H4 (cell line): ENCODE measurements around the gene LSM7. TPM values are rescaled to one million over a fixed set of nuclear protein-coding genes. Genes with fewer than 3 reads are reported as not detected.

ENCODE experiments used
- DNase-seq: peaks from one replicate; pipeline ENCODE4 v3.0.0-alpha.2; 2015; ENCODE audit warnings: low spot score
- total RNA-seq: library from RNA; depleted of rRNA; stranded (reverse); fragments of >200 nt; shearing (Covaris generic); gene quantifications from 2 replicates; pipeline ENCODE4 v1.2.3, GENCODE V29; 2014; rRNA removed

Gene LSM7
- 235 and 259 TPM in 2 replicates for total RNA-seq

DNA sequence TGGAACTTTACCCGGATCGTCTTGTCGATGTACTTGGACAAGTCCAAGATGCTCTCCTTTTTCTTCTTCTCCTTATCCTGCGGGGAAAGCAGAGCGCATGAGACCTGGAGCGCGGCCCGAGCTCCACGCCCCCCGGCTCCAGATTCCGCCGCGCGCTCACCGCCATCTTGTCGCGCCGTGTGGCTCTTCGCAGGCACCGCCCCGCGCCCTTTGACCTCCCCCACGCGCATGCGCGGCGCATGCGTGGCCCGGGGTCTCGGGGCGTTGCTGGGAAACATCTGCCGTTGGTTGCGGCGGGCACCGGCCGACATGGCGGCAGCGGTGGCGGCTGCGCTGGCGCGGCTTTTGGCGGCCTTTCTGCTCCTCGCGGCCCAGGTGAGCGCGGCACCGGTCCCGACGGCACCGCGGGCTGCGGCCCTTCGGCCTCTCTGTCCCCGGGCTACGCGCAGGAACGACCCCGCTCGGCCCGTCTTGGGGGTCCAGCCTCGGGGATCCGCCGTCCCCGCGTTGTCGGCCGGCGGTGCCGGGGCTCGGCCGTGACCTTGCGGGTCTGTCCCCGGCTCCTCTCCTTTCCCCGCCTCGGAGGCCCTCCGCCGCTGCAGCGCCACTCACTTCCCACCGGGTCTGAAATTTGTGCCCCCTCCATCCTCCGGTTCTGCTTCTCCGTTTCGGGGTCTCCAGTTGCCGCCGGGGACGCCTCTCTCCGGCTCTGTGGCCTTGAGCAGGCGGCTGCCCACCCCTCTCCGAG lies at the start of gene LSM7, which contains the start of gene SPPL2B:
Gene LSM7 (minus strand): TSS at position 186 of the 748 bp plus-strand sequence. CDS start 20 bp downstream, at position 166.
Gene SPPL2B (plus strand): TSS at position 284 of the 748 bp plus-strand sequence. CDS start 26 bp downstream, at position 310.
- peak; percentile 80 for DNase-seq

DNA sequence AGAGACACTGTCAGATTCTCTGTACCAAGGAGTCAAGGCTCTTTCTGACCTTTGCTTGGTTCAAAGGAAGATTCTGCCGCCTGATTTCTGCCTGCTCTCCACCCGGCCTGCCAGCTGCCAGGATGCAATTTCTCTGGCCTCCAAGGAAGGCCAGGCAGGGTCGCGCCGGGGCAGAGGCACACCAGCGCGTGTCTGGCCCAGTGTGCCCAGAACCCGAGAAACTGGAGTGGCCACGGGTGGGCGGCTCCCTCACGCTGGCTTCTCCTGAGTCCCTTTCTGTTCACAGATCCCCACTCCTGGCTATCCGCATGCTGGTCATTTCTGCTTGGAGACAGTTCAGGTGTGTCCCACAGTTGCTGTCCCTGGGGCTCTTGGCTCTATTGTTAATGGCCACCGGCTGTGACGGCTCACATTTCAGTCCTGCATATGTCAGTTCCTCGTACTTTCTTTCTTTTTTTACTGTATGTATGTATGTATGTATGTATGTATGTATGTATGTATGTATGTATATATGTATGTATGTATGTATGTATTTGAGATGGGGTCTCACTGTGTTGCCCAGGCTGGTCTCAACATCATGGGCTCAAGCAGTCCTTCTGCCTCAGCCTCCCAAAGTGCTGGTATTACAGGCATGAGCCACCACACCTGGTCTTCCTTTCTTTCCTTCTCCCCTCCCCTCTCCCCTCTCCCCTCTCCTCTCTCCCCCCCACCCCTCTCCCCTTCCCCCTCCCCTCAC lies 48.6 kb upstream of the LSM7 start:
- DNase-seq = no peak

DNA sequence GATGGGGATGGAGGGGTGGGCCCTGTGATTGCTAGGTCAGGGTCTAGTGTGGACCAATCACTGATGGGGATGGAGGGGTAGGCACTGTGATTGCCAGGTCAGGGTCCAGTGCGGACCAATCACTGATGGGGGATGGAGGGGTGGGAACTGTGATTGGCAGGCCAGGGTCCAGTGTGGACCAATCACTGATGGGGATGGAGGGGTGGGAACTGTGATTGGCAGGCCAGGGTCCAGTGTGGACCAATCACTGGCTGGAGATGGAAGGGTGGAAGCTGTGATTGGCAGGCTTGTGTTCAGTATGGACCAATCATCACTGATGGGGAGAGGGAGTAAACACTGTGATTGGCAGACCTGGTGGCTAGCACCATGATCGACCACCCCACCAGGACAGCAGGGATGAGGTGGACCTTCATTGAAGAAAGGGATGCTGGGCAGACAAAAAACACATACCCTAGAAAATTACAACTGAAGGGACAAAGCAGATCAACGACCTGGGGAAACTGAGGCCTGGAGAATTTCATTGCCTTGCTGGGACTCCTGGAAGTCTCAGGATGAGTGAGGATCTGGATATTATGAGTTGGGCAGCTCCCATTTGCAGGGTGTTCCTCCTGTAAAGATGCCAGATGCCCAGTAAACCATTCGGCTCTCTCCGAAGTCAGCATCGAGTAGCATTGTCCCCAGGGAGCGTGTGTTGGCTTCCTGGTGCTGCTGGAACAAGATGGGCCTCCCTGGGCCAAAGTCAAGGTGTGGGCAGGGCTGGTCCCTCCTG lies 47.2 kb upstream of the LSM7 start:
- DNase-seq = no peak

DNA sequence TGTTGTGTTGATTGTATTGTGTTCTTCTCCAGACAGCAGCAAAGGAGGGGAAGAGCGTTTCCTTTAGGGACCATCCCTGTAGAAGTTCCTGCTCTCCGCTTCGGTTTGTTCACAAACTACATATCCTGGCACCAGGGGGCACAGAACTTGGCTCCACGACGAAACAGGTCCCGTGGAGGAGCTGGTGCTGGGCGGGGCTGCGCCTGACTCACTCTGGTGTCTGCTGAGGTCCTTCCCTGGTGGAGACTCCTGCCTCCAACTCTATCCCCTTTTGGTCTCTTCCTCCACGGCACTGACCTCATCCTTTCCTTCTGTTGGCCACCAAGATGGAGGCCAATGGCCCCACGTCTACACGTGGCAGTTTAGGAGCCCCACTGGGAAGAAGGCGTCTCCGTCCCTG lies 46.4 kb upstream of the LSM7 start:
- DNase-seq = no peak

DNA sequence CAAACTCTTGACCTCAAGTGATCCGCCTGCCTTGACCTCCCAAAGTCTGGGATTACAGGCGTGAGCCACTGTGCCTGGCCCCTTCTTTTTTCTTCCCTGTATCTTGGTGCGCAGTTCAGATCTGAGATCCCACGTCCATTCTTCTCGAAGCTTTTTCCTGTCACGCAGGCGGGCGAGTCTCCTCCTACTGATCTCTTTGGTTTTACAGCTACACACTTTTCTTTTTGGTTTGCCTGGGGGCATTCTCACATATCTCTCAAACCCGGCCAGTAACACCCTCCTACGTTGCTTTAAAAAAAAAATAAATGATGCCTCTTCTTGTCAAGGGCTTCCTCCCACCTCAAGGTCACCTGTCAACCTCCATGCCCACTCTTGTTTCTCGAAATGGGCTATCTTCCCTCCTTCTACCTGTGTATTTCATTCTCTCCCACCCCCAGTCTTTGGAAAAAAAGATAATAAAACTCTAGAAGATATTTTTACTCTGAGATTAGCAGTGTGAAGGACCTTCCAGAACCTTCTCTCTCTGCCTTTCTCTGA lies 43.8 kb upstream of the LSM7 start:
- no peak for DNase-seq

DNA sequence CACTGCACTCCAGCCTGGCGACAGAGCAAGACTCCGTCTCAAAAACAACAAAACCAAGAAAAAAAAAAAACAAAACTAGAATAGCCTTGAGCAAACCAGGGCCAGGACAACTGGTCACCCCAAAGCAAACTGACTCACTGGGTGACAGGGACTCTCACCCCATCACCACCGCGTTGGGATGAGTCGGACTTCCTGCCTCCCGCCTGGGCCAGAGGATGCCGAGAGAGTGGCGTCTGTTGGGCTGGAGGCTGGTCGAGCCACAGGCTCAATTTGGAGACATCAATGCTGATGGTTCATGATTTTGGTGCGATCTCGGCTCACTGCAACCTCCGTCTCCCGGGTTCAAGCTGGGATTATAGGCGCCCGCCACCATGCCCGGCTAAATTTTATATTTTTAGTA lies 43.3 kb upstream of the LSM7 start:
- no peak for DNase-seq

DNA sequence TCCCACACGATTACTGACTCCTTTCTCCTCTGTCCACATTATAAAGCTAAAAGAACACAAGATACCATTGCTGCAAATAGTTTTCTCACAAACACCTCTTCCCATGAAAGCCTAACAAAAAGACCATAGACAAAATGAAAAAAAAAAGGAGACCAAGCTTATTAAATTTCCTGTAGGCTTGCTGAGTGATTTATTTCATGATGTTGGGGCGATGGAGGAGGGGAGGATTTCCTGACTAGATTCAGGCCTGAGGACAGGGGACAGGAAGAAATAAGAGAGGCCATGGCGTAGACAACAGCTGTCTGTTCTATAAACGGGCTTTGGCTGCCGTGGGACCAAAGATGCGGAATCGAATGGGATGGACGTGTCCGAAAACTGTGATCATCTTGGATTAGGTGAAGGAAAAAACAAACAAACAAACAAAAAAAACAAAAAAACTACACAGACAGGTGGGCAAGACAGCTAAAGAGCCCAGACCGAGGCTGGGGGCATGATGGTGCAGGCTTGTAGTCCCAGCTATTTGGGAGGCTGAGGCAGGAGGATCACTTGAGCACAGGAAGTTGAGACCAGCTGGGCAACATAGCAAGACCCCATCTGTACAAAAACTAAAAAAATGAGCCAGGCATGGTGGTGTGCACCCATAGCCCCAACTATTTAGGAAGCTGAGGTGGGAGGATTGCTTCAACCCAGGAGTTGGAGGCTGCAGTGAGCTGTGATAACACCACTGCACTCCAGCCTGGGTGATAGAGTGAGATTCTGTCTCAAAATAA lies 37.0 kb upstream of the LSM7 start:
- DNase-seq = no peak

DNA sequence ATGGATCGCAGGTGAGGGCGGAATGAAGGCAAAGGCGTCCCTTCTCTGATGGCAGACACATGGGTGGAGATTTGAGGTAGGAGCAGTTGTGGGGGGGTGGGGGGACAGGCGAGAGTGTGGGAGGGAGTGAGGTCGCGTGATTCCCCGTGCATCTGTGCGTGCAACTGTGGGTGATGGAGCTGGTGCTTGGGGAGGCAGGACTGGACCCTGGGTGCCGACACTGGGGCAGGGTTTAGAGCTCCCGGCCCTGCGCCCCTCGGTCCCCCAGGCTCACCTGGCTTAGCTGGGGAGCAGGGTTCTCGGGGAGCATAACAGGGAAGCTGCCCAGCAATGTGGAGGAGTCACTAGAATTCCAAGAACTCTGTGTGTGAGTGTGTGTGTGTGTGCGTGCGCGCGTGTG lies 35.0 kb upstream of the LSM7 start:
- no peak for DNase-seq

DNA sequence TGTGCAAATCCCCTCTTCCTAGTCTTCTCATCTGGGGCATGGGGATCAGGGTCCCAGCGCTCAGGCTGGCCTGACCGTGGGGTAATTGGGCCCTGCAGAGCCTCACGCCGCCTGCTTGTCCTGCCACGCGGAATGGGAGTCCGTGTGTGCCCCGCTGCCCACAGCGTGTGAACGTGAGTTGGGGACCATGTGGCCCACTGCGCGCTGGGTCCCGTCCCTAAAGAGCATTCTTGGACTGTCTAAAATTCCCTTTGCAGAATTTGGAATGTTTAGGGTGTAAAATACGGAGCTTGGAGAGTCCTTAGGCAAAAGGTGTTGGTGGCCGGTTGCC lies 34.5 kb upstream of the LSM7 start:
- DNase-seq = no peak

DNA sequence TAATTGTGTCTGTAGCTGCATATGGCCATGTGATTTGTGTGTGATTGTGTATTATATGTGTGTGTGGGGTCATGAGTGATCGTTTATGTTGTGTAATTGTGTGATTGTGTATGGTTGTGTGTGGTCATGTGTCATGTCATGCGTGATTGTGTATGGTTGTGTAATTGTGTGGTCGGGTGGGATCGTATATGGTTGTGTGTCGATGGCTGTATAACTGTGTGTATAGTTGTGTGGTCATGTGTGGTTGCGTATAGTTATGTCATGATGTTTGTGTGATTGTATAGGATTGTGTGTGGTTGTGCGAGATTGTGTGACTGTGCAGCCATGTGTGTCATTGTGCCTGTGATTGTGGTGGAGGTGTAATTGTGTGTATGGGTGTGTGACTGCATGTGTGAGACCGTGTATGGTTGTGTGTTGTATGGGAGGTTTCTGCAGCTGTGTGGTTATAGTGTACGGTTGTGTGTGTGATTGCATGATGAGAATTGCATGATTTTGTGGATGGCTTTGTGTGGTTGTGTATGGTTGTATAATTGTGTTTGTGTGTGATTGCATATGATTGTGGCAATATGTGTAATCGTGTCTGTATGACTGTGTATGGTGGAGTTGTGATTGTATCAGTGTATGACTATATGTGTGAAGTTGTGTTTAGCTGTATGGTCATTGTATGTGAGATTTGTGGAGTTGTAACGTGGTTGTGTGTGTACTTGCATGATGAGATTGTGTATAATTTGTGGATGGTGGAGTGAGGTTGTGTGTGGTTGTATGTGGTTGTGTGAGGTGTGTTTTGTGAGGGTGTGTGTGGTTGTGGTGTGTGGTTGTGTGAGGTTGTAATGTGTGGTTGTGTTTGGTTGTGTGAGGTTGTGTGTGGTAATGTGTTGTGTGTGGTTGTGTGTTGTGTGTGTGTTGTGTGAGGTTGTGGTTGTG lies 33.9 kb upstream of the LSM7 start:
- no peak for DNase-seq

DNA sequence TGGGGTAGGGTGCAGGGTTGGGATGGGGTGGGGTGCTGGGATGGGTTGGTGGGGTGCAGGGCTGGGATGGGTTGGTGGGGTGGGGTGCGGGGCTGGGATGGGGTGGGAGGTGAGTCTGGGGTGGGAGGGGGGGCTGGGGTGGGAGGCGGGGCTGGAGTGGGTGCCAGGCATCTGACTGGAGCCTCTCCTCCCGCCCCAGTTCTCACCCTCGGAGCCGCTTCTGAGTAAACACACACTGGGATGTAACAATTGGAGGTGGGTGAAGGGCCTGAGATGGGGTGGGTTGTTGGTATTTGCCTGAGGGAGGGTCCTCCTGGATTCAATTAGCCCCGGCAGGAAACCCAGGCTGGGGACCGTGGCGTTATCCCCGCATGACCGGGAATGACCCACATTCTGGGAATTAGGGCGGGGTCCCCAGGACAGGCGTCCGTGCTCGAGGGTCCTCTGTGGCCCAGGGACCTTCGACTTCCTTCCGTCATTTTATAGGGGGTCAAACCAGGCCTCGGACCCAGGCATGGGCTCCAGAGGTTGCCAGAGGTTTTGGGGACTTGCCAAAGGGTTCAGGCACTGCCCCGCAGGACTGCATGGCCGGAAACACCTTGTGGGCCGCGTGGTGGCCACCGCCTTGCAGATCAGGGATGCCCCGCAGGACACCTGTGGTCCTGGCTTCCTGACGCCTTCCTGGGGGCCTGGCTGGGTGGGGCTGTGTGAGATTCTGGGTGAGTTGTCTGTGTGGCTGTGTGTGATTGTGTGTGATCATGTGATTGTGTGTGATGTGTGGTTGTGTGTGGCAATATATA lies 33.1 kb upstream of the LSM7 start:
- DNase-seq = no peak

DNA sequence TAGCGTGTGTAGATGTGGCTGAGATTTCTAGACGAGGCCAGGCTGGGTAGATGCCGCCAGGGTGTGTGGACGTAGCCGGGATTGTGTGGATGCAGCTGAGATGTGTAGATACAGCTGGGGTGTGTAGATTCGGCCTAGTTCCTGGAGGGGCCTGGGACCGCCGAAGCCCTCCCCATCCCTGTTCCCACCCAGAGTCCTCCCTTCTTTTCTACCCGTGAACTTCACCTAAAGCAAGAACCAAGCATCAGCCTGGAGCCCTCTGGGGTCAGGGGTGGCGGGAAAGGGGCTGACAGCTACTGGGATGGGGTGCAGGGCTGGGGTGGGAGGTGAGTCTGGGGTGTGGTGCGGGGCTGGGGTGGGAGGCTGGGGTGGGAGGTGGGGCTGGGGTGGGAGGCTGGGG lies 32.4 kb upstream of the LSM7 start:
- DNase-seq = no peak

DNA sequence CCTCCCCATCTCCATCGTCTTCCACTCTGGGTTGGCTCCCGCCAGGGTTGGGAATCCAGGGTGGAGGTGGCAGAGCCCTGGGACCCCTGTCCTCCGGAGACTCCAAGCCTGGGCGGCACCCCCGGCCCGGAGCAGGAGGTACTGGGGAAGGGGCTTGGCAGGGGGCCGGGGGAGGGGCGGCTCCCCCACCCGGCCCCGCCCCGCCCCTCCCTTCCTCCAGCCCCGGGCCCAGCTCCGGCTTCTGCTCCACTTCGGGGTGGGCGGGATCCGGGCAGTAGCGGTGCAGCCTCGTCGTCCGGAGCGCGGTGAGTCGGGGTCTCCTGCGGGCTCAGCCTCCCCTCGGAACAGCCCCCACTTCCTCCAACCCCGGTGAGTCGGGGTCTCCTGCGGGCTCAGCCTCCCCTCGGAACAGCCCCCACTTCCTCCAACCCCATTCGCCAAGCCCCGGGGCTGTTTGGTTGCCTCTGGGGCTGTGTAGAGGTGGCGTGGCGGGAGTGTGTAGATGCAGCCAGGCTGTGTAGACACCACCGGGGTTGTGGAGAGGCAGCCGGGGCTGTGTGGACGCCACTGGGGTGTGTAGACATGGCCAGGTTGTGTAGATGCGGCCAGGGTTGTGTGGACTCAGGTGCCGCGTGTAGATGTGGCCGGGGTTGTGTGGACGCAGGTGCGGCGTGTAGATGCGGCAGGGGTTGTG lies 31.8 kb upstream of the LSM7 start, which contains the start of gene TMPRSS9:
Gene TMPRSS9 (plus strand): TSS at position 274 of the 694 bp plus-strand sequence. CDS start 29,521 bp downstream, outside the sequence.
- no peak for DNase-seq

DNA sequence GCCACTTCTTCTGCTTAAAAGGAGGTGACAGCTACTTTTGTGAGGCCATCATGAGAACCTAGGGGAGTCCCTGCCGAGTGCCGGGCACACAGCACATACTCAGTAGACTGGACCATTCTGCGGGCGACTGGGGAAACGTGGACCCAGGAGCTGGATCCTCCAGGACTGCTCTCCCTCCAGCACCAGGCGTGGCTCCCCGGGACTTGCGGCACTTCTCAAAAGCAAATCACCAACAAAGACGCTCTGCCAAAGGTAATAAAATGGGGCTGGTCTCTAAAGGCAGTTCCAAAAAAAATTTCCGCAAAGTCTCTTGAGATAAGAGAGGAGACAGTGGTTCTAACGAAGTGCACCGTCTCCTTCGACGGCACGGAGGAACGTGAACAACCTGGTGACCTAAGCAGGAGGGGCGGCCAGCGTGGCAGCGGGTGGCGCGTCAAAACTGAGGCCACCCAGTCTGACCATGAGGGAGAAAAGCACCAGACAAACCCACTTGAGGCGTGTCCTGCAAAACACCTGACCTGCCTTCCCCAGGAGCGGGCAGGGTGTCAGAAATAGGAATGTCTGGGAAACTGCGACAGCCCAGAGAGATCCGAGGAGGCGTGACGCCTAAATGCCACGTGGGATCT lies 30.3 kb upstream of the LSM7 start:
- DNase-seq = no peak

DNA sequence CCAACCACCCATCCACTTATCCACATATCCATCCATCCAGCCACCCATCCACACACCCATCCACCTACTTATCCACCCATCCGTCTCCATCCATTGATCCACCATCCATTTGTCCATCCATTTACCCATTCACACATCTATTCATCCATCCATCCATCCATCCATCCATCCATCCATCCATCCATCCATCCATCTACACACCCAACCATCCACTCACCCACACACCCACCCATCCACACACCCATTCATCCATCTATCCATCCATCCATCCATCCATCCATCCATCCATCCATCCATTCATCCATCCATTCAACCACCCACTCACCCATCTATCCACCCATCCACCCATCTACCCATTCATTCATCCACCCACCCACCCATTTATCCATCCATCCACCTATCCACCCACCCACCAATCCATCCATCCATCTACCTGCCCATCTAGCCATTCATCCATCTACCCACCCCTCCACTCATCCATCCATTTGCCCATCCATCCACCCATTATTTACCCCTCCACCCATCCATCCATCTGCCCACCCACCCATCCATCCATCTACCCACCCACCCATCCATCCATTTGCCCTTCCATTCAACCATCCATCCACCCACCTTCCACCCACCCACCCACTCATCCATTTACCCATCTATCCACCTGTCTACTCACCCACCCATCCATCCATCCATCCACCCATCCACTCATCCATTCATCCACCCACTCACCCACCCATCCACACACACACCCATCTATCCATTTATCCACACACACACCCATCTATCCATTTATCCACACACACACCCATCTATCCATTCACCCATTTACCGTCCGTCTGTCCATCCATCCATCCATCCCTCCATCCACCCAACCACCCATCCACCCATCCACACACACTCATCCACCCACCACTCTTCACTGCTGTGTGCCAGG lies 29.2 kb upstream of the LSM7 start:
- no peak for DNase-seq

DNA sequence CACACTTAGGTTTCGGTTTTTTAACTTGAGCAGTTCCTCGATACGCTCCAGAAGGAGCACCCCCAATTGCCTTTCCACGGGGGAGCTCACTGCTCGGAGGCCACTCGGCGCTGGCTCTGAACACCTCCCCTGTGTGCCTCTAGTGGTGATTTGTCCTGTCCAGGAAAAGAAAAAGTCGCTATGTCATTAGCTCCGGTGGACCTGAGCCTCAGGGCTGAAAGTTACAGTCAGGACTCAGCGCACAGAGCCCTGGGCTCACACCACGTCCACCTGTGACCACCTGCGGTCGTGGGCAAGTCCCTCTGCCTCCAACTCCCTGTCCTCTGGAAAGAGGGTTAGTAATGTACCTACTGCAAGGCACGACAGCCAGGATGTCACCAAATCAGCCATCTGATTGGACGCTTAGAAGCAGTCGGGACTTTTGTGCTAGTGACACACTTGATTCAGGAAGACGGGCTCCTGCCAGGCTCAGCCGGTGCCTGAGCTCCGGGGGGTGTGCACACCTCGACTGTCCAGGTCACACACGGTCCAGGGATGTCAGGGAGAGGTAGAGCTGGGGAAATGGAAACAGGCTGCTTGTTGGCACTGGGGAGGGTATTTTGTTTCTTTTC lies 27.8 kb upstream of the LSM7 start:
- no peak for DNase-seq
